ENCODE measurements around the gene CRYBA2. TPM values are rescaled to one million over a fixed set of nuclear protein-coding genes. Genes with fewer than 3 reads are reported as not detected.

CRYBA2 gene
- total RNA-seq, 1 experiment from 2014 or later: not detected

DNA sequence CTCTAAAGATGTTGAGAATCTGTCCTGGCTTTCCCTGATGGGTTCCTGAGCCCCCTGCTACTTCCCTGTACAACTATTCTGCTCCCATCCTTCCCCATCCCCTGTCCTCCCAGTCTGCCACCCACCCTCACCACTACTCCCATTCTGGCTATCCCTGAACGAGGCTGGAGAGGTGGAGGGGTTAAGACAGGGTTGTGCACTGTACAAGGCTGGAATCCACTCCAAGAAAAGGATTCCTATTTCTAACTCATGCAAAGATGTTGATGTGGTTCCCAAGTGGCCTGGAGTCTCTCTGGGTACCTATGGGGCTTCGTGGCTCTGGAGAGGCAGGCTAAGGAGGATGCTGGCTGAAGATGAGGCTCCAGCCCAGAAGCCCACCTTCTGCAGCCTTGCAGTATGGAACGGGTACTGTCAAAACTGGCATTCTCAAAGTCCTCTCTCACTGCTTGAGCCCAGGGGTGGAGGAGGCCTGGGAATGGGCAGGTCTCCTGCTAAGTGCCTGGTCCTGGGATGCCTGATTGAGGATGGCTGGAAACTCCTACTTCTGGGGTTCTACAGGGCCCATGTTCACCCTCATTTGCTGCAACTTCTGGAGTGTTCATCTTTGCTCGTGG is 7.0 kb downstream of the CRYBA2 start:
- H2AFZ ChIP-seq (ENCODE audit: low read depth, low read length, poor library complexity, severe bottlenecking): no peak overlapping the region
- H3K27ac ChIP-seq (ENCODE audit: low read depth, low read length): no peak overlapping the region
- intact Hi-C loops (cut with micrococcal nuclease): no loop called here
- DNase-seq (ENCODE audit: low read depth, low spot score): no peak
- H3K36me3 ChIP-seq (ENCODE audit: control insufficient read depth in 1 of 2, insufficient read depth in 2 of 2, low read length in 2 of 2): no peaks in the 10 kb centered on the region
- H3K9me3 ChIP-seq (ENCODE audit: control insufficient read depth in 1 of 2, insufficient read depth in 1 of 2, low read depth in 1 of 2, low read length in 2 of 2): no peaks in the 10 kb centered on the region
- ChIA-PET RAD21 (ENCODE audit: low non-redundant PET in 1 of 2, low total read pairs in 2 of 2, uncharacterized antibody in 2 of 2, unreplicated experiment in 2 of 2) (no interaction called here), POLR2A (no interaction called here), CTCF (no interaction called here)
- no peaks in the 10 kb centered on the region for H3K9me2 ChIP-seq (ENCODE audit: insufficient read depth)
- no peaks in the 10 kb centered on the region for H3K4me1 ChIP-seq (ENCODE audit: control insufficient read depth in 1 of 2, insufficient read depth in 2 of 2, low read length in 2 of 2)
- BruUV-seq (replicated peaks): no TSS peak
- TF ChIP-seq ZNF274 (IDR thresholded peaks at IDR 0.05; ENCODE audit: low read depth, low read length) (no peak), RAD21 (IDR thresholded peaks at IDR 0.05; ENCODE audit: low read depth) (no peak), CBX3 (IDR thresholded peaks at IDR 0.05; ENCODE audit: low read depth) (no peak), POLR2A (IDR thresholded peaks at IDR 0.05; ENCODE audit: borderline replicate concordance, extremely low read depth, insufficient read depth, insufficient read length) (no peak), EZH2 (IDR thresholded peaks at IDR 0.05) (no peak), JUND (IDR thresholded peaks at IDR 0.05) (no peak), SP1 (IDR thresholded peaks at IDR 0.05; ENCODE audit: low read depth) (no peak), SIN3A (IDR thresholded peaks at IDR 0.05; ENCODE audit: low read depth) (no peak), ZFX (IDR thresholded peaks at IDR 0.05) (no peak), ELF1 (IDR thresholded peaks at IDR 0.05; ENCODE audit: borderline replicate concordance, low read depth) (no peak), EZH2phosphoT487 (IDR thresholded peaks at IDR 0.05; ENCODE audit: borderline replicate concordance) (no peak)
- TF ChIP-seq, protein P1, sequence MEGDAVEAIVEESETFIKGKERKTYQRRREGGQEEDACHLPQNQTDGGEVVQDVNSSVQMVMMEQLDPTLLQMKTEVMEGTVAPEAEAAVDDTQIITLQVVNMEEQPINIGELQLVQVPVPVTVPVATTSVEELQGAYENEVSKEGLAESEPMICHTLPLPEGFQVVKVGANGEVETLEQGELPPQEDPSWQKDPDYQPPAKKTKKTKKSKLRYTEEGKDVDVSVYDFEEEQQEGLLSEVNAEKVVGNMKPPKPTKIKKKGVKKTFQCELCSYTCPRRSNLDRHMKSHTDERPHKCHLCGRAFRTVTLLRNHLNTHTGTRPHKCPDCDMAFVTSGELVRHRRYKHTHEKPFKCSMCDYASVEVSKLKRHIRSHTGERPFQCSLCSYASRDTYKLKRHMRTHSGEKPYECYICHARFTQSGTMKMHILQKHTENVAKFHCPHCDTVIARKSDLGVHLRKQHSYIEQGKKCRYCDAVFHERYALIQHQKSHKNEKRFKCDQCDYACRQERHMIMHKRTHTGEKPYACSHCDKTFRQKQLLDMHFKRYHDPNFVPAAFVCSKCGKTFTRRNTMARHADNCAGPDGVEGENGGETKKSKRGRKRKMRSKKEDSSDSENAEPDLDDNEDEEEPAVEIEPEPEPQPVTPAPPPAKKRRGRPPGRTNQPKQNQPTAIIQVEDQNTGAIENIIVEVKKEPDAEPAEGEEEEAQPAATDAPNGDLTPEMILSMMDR (IDR thresholded peaks at IDR 0.05 in 2 of 3, conservative IDR thresholded peaks at IDR 0.05 in 1 of 3; ENCODE audit: borderline replicate concordance in 1 of 3, insufficient read depth in 1 of 3, low read depth in 2 of 3, low read length in 2 of 3): no peak
- TF ChIP-seq, protein P2, sequence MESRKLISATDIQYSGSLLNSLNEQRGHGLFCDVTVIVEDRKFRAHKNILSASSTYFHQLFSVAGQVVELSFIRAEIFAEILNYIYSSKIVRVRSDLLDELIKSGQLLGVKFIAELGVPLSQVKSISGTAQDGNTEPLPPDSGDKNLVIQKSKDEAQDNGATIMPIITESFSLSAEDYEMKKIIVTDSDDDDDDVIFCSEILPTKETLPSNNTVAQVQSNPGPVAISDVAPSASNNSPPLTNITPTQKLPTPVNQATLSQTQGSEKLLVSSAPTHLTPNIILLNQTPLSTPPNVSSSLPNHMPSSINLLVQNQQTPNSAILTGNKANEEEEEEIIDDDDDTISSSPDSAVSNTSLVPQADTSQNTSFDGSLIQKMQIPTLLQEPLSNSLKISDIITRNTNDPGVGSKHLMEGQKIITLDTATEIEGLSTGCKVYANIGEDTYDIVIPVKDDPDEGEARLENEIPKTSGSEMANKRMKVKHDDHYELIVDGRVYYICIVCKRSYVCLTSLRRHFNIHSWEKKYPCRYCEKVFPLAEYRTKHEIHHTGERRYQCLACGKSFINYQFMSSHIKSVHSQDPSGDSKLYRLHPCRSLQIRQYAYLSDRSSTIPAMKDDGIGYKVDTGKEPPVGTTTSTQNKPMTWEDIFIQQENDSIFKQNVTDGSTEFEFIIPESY (IDR thresholded peaks at IDR 0.05; ENCODE audit: extremely low read depth, insufficient replicate concordance, low read length): no peak
- TF ChIP-seq, protein P3, sequence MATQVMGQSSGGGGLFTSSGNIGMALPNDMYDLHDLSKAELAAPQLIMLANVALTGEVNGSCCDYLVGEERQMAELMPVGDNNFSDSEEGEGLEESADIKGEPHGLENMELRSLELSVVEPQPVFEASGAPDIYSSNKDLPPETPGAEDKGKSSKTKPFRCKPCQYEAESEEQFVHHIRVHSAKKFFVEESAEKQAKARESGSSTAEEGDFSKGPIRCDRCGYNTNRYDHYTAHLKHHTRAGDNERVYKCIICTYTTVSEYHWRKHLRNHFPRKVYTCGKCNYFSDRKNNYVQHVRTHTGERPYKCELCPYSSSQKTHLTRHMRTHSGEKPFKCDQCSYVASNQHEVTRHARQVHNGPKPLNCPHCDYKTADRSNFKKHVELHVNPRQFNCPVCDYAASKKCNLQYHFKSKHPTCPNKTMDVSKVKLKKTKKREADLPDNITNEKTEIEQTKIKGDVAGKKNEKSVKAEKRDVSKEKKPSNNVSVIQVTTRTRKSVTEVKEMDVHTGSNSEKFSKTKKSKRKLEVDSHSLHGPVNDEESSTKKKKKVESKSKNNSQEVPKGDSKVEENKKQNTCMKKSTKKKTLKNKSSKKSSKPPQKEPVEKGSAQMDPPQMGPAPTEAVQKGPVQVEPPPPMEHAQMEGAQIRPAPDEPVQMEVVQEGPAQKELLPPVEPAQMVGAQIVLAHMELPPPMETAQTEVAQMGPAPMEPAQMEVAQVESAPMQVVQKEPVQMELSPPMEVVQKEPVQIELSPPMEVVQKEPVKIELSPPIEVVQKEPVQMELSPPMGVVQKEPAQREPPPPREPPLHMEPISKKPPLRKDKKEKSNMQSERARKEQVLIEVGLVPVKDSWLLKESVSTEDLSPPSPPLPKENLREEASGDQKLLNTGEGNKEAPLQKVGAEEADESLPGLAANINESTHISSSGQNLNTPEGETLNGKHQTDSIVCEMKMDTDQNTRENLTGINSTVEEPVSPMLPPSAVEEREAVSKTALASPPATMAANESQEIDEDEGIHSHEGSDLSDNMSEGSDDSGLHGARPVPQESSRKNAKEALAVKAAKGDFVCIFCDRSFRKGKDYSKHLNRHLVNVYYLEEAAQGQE (IDR thresholded peaks at IDR 0.05; ENCODE audit: low read depth): no peak
- H3K9ac ChIP-seq (ENCODE audit: low read length): no peak overlapping the region
- no peak overlapping the region for H3K4me2 ChIP-seq (ENCODE audit: low read length)
- no peak for ATAC-seq
- no peaks in the 10 kb centered on the region for H3K79me2 ChIP-seq (ENCODE audit: insufficient read depth, low read length)
- H3K4me3 ChIP-seq (replicated peaks in 1 of 2; ENCODE audit: low read depth in 1 of 2, low read length in 2 of 2): no peak overlapping the region
- 0 out of 2 replicates have a peak, but pooled peaks cover 8% of the 10 kb centered on the region for H3K27me3 ChIP-seq (ENCODE audit: insufficient read depth, low read length)
- no peaks in the 10 kb centered on the region for H4K20me1 ChIP-seq (ENCODE audit: insufficient read depth)

Data from HCT116 (cell line).